Measurements from ENCODE around the gene ZNF750.

GRCh38 chr17:82802075-82802780, 37.6 kb downstream of the ZNF750 start:
- TF ChIP-seq CTCF (IDR thresholded peaks at IDR 0.05; ENCODE audit: insufficient read depth, low read length) (no peak), POLR2AphosphoS5 (IDR thresholded peaks at IDR 0.05; ENCODE audit: low read depth) (no peak), REST (IDR thresholded peaks at IDR 0.05; ENCODE audit: insufficient replicate concordance, low read depth) (no peak), GABPA (IDR thresholded peaks at IDR 0.05; ENCODE audit: low read depth) (no peak), SPI1 (IDR thresholded peaks at IDR 0.05; ENCODE audit: borderline replicate concordance, low read depth) (no peak)

Data from HL-60 (cell line).